HUES48 (cell line): ENCODE results near the gene NYAP2.

Experiments used
- H3K27ac ChIP-seq: one replicate; pipeline ENCODE4 v1.7.0; 2013; ENCODE audit warnings: low read depth, low read length, inconsistent platforms
- H3K27me3 ChIP-seq: 2 replicates; pipeline ENCODE4 v1.6.1; 2013; ENCODE audit warnings: mild to moderate bottlenecking, low read length; ENCODE audit not compliant: control insufficient read depth, insufficient read depth
- H3K36me3 ChIP-seq: 2 replicates; pipeline ENCODE4 v1.6.1; 2013; ENCODE audit warnings: low read length; ENCODE audit not compliant: control insufficient read depth, insufficient read depth
- H3K4me1 ChIP-seq: 2 replicates; pipeline ENCODE4 v1.6.1; 2013; ENCODE audit warnings: mild to moderate bottlenecking, low read length; ENCODE audit not compliant: control insufficient read depth, insufficient read depth
- H3K4me3 ChIP-seq: 2 replicates; pipeline ENCODE4 v1.5.1; 2013; ENCODE audit warnings: mild to moderate bottlenecking, low read depth, low read length
- H3K9ac ChIP-seq: 2 replicates; pipeline ENCODE4 v1.6.1; 2013; ENCODE audit warnings: mild to moderate bottlenecking, low read depth, low read length, moderate library complexity
- H3K9me3 ChIP-seq: 2 replicates; pipeline ENCODE4 v1.6.1; 2013; ENCODE audit warnings: low read length; ENCODE audit not compliant: control insufficient read depth, insufficient read depth

The NYAP2 gene

GRCh38 chr2:225616372-225616771 lies 216.9 kb downstream of the NYAP2 start:
- H3K36me3 ChIP-seq: no peaks in the 10 kb centered on the region
- no peaks in the 10 kb centered on the region for H3K9me3 ChIP-seq
- no peak overlapping the region for H3K9ac ChIP-seq
- no peak overlapping the region for H3K4me3 ChIP-seq
- H3K4me1 ChIP-seq: no peaks in the 10 kb centered on the region
- H3K27ac ChIP-seq: no peak overlapping the region
- H3K27me3 ChIP-seq: no peaks in the 10 kb centered on the region

- H3K27ac ChIP-seq: no peak overlapping the region
- no peak overlapping the region for H3K9ac ChIP-seq
- no peaks in the 10 kb centered on the region for H3K27me3 ChIP-seq
- H3K4me1 ChIP-seq: no peaks in the 10 kb centered on the region
- no peak overlapping the region for H3K4me3 ChIP-seq
- no peaks in the 10 kb centered on the region for H3K9me3 ChIP-seq
- H3K36me3 ChIP-seq: no peaks in the 10 kb centered on the region
These were observed 217.3 kb downstream of the NYAP2 start for GRCh38 chr2:225616848-225617247.

- Histone ChIP-seq H3K9me3 (no peaks in the 10 kb centered on the region), H3K36me3 (no peaks in the 10 kb centered on the region), H3K27me3 (no peaks in the 10 kb centered on the region), H3K9ac (no peak overlapping the region), H3K4me3 (no peak overlapping the region), H3K4me1 (no peaks in the 10 kb centered on the region), H3K27ac (no peak overlapping the region)
These were observed 220.7 kb downstream of the NYAP2 start for GRCh38 chr2:225620227-225620626.

GRCh38 chr2:225630824-225631533 lies 231.5 kb downstream of the NYAP2 start:
- no peak overlapping the region for H3K4me3 ChIP-seq
- H3K9me3 ChIP-seq: no peaks in the 10 kb centered on the region
- H3K36me3 ChIP-seq: no peaks in the 10 kb centered on the region
- H3K27me3 ChIP-seq: no peaks in the 10 kb centered on the region
- no peak overlapping the region for H3K9ac ChIP-seq
- H3K4me1 ChIP-seq: no peaks in the 10 kb centered on the region
- no peak overlapping the region for H3K27ac ChIP-seq

DNA sequence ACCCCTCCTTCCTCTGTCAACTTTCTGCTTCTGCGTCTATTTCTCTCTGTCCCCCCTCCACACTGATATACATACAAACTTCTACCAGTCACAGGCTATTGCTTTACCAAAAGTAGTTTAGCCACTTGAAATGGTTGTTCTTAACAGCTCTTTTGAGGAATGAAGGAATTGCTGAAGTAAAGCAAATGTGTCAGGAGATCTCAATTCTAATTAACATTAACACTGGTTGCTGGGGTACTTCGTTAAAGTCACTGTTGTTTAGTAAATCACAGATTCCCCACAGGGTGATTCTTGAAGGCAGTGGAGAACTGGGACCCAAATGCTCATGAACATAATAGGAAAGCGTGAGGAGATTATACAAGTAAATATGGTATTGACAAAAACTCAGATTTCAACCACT lies 232.8 kb downstream of the NYAP2 start:
- Histone ChIP-seq H3K27ac (no peak overlapping the region), H3K27me3 (no peaks in the 10 kb centered on the region), H3K9ac (no peak overlapping the region), H3K36me3 (no peaks in the 10 kb centered on the region), H3K9me3 (no peaks in the 10 kb centered on the region), H3K4me3 (no peak overlapping the region), H3K4me1 (no peaks in the 10 kb centered on the region)

DNA sequence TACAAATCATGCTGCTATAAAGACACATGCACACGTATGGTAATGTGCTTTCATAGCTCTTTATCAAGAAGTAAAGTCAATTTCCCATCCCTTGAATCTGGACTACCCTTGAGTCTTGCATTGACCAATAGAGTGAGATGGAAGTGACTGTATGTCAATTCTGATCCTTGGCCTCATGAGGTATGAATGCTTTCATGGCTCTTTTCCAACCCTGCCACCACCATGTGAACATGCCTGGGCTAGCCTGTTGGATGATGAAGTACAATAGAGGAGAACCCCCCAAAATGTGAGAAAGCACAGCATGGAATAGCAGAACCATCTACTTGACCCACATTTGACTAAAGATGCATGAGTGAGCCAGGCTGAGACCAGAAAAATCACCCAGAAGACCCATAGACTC lies 237.0 kb downstream of the NYAP2 start:
- Histone ChIP-seq H3K4me3 (no peak overlapping the region), H3K9me3 (no peaks in the 10 kb centered on the region), H3K27ac (no peak overlapping the region), H3K27me3 (no peaks in the 10 kb centered on the region), H3K36me3 (no peaks in the 10 kb centered on the region), H3K4me1 (no peaks in the 10 kb centered on the region), H3K9ac (no peak overlapping the region)

DNA sequence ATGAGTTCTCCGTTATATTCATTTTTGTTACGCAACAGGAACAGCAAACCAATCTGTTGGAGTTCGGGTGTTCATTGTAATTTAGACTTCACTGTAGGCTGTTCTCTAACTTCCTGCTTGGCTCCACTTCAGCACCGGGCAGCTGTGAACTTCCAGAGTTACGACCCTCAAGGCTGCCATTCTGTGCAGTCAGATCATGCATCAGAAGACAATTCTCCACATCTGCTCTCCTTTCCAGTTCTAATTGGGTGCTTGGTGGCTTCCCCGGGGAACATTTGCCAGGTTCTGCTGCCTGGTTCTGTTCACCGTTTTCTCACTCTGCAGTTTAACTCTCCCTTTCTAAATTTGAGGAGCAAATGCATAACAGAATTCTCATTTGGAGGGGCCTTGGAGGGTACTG lies 237.7 kb downstream of the NYAP2 start:
- Histone ChIP-seq H3K9me3 (no peaks in the 10 kb centered on the region), H3K4me1 (no peaks in the 10 kb centered on the region), H3K4me3 (no peak overlapping the region), H3K27me3 (no peaks in the 10 kb centered on the region), H3K9ac (no peak overlapping the region), H3K36me3 (no peaks in the 10 kb centered on the region), H3K27ac (no peak overlapping the region)

GRCh38 chr2:225640550-225640949 lies 241.0 kb downstream of the NYAP2 start:
- H3K4me1 ChIP-seq: no peaks in the 10 kb centered on the region
- H3K9me3 ChIP-seq: no peaks in the 10 kb centered on the region
- H3K27me3 ChIP-seq: no peaks in the 10 kb centered on the region
- H3K9ac ChIP-seq: no peak overlapping the region
- no peaks in the 10 kb centered on the region for H3K36me3 ChIP-seq
- no peak overlapping the region for H3K27ac ChIP-seq
- no peak overlapping the region for H3K4me3 ChIP-seq

DNA sequence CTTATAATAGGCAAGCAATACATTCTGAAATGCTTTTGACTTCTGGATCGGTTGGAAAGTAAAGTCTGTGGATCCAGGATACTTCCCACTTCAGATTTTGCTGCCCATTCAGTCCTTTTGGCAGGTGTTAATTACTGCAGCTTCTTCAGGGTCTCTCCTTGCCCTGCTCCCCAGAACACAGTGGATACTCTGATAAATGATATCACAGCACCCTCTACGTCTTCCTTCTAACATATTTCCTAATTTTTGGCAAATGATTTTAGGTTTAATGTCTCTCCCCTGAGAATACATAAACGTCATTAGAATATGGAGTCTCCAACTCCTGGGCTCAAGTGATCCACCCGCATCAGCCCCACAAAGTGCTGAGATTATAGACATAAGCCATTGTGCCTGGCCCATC lies 249.8 kb downstream of the NYAP2 start:
- Histone ChIP-seq H3K9me3 (no peaks in the 10 kb centered on the region), H3K27ac (no peak overlapping the region), H3K27me3 (no peaks in the 10 kb centered on the region), H3K4me3 (no peak overlapping the region), H3K9ac (no peak overlapping the region), H3K4me1 (no peaks in the 10 kb centered on the region), H3K36me3 (no peaks in the 10 kb centered on the region)

GRCh38 chr2:225650041-225650440 lies 250.5 kb downstream of the NYAP2 start:
- H3K9ac ChIP-seq: no peak overlapping the region
- H3K36me3 ChIP-seq: no peaks in the 10 kb centered on the region
- no peak overlapping the region for H3K27ac ChIP-seq
- no peak overlapping the region for H3K4me3 ChIP-seq
- H3K4me1 ChIP-seq: no peaks in the 10 kb centered on the region
- no peaks in the 10 kb centered on the region for H3K9me3 ChIP-seq
- H3K27me3 ChIP-seq: no peaks in the 10 kb centered on the region

- Histone ChIP-seq H3K36me3 (no peaks in the 10 kb centered on the region), H3K4me1 (peaks cover 6% of the 10 kb centered on the region), H3K27ac (no peak overlapping the region), H3K4me3 (no peak overlapping the region), H3K27me3 (no peaks in the 10 kb centered on the region), H3K9me3 (no peaks in the 10 kb centered on the region), H3K9ac (no peak overlapping the region)
These were observed 261.0 kb downstream of the NYAP2 start for GRCh38 chr2:225660262-225661131.
